ENCODE results near the gene PEX3. TPM values are rescaled to one million over a fixed set of nuclear protein-coding genes. Genes with fewer than 3 reads are reported as not detected.

PEX3 gene
- 26.1 and 27.3 TPM in 2 replicates for total RNA-seq (2013; cell fraction: nucleolus; rRNA removed)
- 22.2 and 25.3 TPM in 2 replicates for total RNA-seq (2014; rRNA removed)
- 35.3 and 36.2 TPM in 2 replicates for total RNA-seq (2014; rRNA removed; fragmentation: Illumina TruSeq; extraction: Trizol)
- total RNA-seq (2021), result 18.6 and 19.0 TPM in 2 replicates
- polyA plus RNA-seq (2011; ENCODE audit: low read depth), result 11.3 TPM
- polyA plus RNA-seq (2011; rRNA removed), result 70.7 and 101 TPM in 2 replicates
- 20.9 and 25.1 TPM in 2 replicates for polyA plus RNA-seq (2011; cell fraction: cytosol; rRNA removed)
- polyA plus RNA-seq (2011; cell fraction: nucleus; rRNA removed), result 32.3 and 34.1 TPM in 2 replicates
- polyA plus RNA-seq (2012), result 19.8 and 22.8 TPM in 2 replicates
- polyA plus RNA-seq (2014; fragmentation: Illumina TruSeq; extraction: Trizol), result 28.7 and 35.2 TPM in 2 replicates
- polyA plus RNA-seq (2014; fragmentation: Nextera tagmentation; extraction: Ambion mirVana), result 10 to 100 TPM; 50.8 to 70.0 TPM
- 22.7 and 24.2 TPM in 2 replicates for polyA plus RNA-seq (2014; rRNA removed)
- polyA plus RNA-seq (2016; fragmentation: Nextera tagmentation; extraction: Ambion mirVana), result 10 to 100 TPM; 42.0 to 49.5 TPM
- 24.3 and 26.5 TPM in 2 replicates for polyA minus RNA-seq (2011; rRNA and poly(A)+ RNA removed)
- polyA minus RNA-seq (2011; cell fraction: cytosol; rRNA and poly(A)+ RNA removed), result 14.6 and 23.3 TPM in 2 replicates
- polyA minus RNA-seq (2011; cell fraction: nucleus; rRNA and poly(A)+ RNA removed), result 49.7 and 70.8 TPM in 2 replicates
- Bru-seq, nascent RNA, result percentile 79 among the genes with signal in this experiment
- percentile 76 among the genes with signal in this experiment for BruChase-seq, experiment 1, labeled RNA remaining after a 6-hour chase
- BruChase-seq, experiment 2, labeled RNA remaining after a 2-hour chase, result percentile 81 among the genes with signal in this experiment
- long read RNA-seq, experiment 1, transcript PEX3-201 (12 exons, 1,969 nt), result major isoform, 35 of 40 reads
- long read RNA-seq, experiment 1, partial matches to known transcripts, result 1 of 40 reads
- long read RNA-seq, experiment 1, other reads (novel, unspliced or antisense), result 4 of 40 reads
- long read RNA-seq, experiment 2, transcript PEX3-201 (12 exons, 1,969 nt), result major isoform, 156 of 190 reads
- long read RNA-seq, experiment 2, partial matches to known transcripts, result 19 of 190 reads
- long read RNA-seq, experiment 2, other reads (novel, unspliced or antisense), result 14 of 190 reads

GRCh38 chr6:143450453-143451371, at the start of gene PEX3, which contains the start of gene ADAT2:
Gene PEX3 (plus strand): TSS chr6:143450805. CDS start chr6:143451043, 238 bp downstream.
Gene ADAT2 (minus strand): TSS chr6:143450695. CDS start chr6:143450658, 37 bp downstream.
- H3K9me3 ChIP-seq (replicated peaks; ENCODE audit: control insufficient read depth, insufficient read depth, low read length), result no peaks in the 10 kb centered on the region
- POLR2A ChIA-PET, result no interaction called here
- peak within 1 kb of the TSS; percentile 89 for H3K9ac ChIP-seq (ENCODE audit: control insufficient read depth, insufficient read depth, low read length)
- H3K27me3 ChIP-seq (replicated peaks in 1 of 2; ENCODE audit: control insufficient read depth in 2 of 2, insufficient read depth in 2 of 2, low read length in 1 of 2), result no peaks in the 10 kb centered on the region
- ATAC-seq (peak; percentile 96), FAIRE-seq (peak; percentile 72), DNase-seq (ENCODE audit: low read depth, low spot score) (peak; percentile 76)
- peak within 1 kb of the TSS; percentile 79 for H3K4me3 ChIP-seq
- SMC1A ChIA-PET (ENCODE audit: uncharacterized antibody, unreplicated experiment), result interaction anchor here (1.0 to 2.2 kb wide), 5 partner anchors 13 to 60 kb away, joined by 4 to 6 read pairs (median 4); partner anchors contain the start of gene FUCA2
- BruUV-seq (replicated peaks), result TSS peak; percentile 76
- H2AFZ ChIP-seq (ENCODE audit: control insufficient read depth, low read depth, low read length), result peak within 1 kb of the TSS; percentile 98
- RAD21 ChIA-PET (ENCODE audit: unreplicated experiment), result interaction anchor here (1.2 to 1.4 kb wide), 2 partner anchors 24 to 28 kb away, joined by 3 read pairs; no protein-coding TSS in a partner anchor
- peak within 1 kb of the TSS; percentile 80 for H3K4me2 ChIP-seq (ENCODE audit: control insufficient read depth, insufficient read depth)
- peak within 1 kb of the TSS; percentile 88 for H3K27ac ChIP-seq (ENCODE audit: control insufficient read depth, insufficient read depth)
- WGBS (ENCODE audit: insufficient coverage, insufficient replicate concordance, low lambda C conversion rate, missing lambda C conversion rate), result 1% methylated on average over 56 of the region's 56 CpGs
- intact Hi-C loops (cut with micrococcal nuclease; ENCODE audit: unreplicated experiment), result loop anchor here (1.0 to 5.0 kb wide), 4 partner anchors 55 to 612 kb away; partner anchors contain the start of gene LTV1
- H4K20me1 ChIP-seq (ENCODE audit: control insufficient read depth, insufficient read depth), result no peaks in the 10 kb centered on the region
- no peaks in the 10 kb centered on the region; the same call in 1 of the 2 replicates for H3K4me1 ChIP-seq (ENCODE audit: control insufficient read depth, insufficient read depth, low read length)
- in situ Hi-C loops (cut with MboI), result no loop called here
- peaks cover 46% of the 10 kb centered on the region for H3K79me2 ChIP-seq (ENCODE audit: control insufficient read depth, insufficient read depth, low read length)
- no peaks in the 10 kb centered on the region for H3K36me3 ChIP-seq (ENCODE audit: control insufficient read depth in 2 of 2, insufficient read depth in 2 of 2, low read length in 1 of 2)
- CTCF ChIA-PET, result interaction anchor here (1.2 to 2.1 kb wide), 3 partner anchors 8 to 113 kb away, joined by 3 to 9 read pairs (median 3); partner anchors contain the start of gene FUCA2
- TF ChIP-seq HSF1 (IDR thresholded peaks at IDR 0.05; ENCODE audit: low read depth, low read length) (peak; percentile 70; the same call in 1 of the 2 replicates), E2F8 (IDR thresholded peaks at IDR 0.05; ENCODE audit: low read depth, partially characterized antibody) (peak; percentile 33), IKZF1 (conservative IDR thresholded peaks at IDR 0.05) (peak; percentile 93), SUPT20H (IDR thresholded peaks at IDR 0.05; ENCODE audit: borderline replicate concordance, control insufficient read depth, low read depth, low read length) (no peak)
- TF ChIP-seq, protein P1, sequence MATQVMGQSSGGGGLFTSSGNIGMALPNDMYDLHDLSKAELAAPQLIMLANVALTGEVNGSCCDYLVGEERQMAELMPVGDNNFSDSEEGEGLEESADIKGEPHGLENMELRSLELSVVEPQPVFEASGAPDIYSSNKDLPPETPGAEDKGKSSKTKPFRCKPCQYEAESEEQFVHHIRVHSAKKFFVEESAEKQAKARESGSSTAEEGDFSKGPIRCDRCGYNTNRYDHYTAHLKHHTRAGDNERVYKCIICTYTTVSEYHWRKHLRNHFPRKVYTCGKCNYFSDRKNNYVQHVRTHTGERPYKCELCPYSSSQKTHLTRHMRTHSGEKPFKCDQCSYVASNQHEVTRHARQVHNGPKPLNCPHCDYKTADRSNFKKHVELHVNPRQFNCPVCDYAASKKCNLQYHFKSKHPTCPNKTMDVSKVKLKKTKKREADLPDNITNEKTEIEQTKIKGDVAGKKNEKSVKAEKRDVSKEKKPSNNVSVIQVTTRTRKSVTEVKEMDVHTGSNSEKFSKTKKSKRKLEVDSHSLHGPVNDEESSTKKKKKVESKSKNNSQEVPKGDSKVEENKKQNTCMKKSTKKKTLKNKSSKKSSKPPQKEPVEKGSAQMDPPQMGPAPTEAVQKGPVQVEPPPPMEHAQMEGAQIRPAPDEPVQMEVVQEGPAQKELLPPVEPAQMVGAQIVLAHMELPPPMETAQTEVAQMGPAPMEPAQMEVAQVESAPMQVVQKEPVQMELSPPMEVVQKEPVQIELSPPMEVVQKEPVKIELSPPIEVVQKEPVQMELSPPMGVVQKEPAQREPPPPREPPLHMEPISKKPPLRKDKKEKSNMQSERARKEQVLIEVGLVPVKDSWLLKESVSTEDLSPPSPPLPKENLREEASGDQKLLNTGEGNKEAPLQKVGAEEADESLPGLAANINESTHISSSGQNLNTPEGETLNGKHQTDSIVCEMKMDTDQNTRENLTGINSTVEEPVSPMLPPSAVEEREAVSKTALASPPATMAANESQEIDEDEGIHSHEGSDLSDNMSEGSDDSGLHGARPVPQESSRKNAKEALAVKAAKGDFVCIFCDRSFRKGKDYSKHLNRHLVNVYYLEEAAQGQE (IDR thresholded peaks at IDR 0.05; ENCODE audit: low read depth, low read length), result 0 out of 2 replicates have a peak, but pooled peaks have one; percentile 54
